AG04450 (cell line): ENCODE measurements around the gene IZUMO4. TPM values are rescaled to one million over a fixed set of nuclear protein-coding genes. Genes with fewer than 3 reads are reported as not detected.

Experiments
- CTCF ChIA-PET: fragments of 300-600, 350-600 bp; formaldehyde crosslinking; extraction: SDS; loops from one replicate; lab custom pipeline; 2022; ENCODE audit warnings: antibody characterized with exemption, inconsistent platforms; lab: Charles Lee
- POLR2A ChIA-PET: fragments of 350-600 bp; formaldehyde crosslinking; extraction: SDS; loops from one replicate; lab custom pipeline; 2021; ENCODE audit warnings: antibody characterized with exemption, inconsistent platforms; lab: Yijun Ruan, JAX
- DNase-seq: peaks from one replicate; pipeline ENCODE4 v3.0.0-alpha.2; 2011; ENCODE audit warnings: low read depth, low spot score
- H3K27ac ChIP-seq: one replicate; pipeline ENCODE4 v1.5.1; 2012; ENCODE audit warnings: low read depth, low read length, control low read depth
- H3K27me3 ChIP-seq: one replicate; pipeline ENCODE4 v1.6.0; 2012; ENCODE audit warnings: low read length; ENCODE audit not compliant: control insufficient read depth, insufficient read depth
- H3K4me3 ChIP-seq: 2 replicates; pipeline ENCODE4 v1.5.1; 2011; ENCODE audit warnings: mild to moderate bottlenecking, low read depth, low read length, control low read depth
- H3K9me3 ChIP-seq: 2 replicates; pipeline ENCODE4 v1.5.1; 2012; ENCODE audit warnings: low read length; ENCODE audit not compliant: control insufficient read depth, insufficient read depth
- polyA plus RNA-seq: library from polyadenylated mRNA; depleted of rRNA; stranded (reverse); fragments of >200 nt; gene quantifications from 2 replicates; pipeline ENCODE4 v1.2.3, GENCODE V29; 2011
- TF ChIP-seq, protein P1 (sequence below): IDR thresholded peaks from 2 replicates; pipeline ENCODE4 v1.5.1; 2011; ENCODE audit warnings: low read depth, low read length, control low read depth, inconsistent platforms

IZUMO4 gene
- polyA plus RNA-seq, 1 experiment: 0.56 TPM

DNA sequence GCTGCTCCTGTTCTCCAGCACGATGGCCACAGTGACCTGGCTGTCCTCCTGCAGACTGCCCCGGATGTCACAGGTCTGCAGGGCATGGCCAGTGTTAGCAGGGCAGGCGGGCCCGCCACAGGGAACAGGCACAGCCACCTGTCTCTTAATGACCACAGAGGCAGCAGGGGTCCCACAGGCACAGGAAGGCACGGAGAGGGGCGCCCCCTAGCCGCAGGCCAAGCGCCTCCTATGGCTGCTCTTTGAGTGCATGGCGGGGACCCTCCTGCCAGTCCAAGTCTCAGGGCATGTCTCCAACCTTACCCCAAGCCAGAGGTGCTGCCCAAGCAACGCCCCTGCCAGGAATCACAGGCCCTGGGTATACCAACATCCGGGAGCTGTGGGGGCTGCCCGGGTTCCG lies 14.1 kb downstream of the IZUMO4 start:
- H3K9me3 ChIP-seq: peaks cover 6% of the 10 kb centered on the region
- no peak overlapping the region for H3K4me3 ChIP-seq
- ChIA-PET CTCF (no interaction called here), POLR2A (no interaction called here)
- DNase-seq: no peak
- TF ChIP-seq, protein P1, sequence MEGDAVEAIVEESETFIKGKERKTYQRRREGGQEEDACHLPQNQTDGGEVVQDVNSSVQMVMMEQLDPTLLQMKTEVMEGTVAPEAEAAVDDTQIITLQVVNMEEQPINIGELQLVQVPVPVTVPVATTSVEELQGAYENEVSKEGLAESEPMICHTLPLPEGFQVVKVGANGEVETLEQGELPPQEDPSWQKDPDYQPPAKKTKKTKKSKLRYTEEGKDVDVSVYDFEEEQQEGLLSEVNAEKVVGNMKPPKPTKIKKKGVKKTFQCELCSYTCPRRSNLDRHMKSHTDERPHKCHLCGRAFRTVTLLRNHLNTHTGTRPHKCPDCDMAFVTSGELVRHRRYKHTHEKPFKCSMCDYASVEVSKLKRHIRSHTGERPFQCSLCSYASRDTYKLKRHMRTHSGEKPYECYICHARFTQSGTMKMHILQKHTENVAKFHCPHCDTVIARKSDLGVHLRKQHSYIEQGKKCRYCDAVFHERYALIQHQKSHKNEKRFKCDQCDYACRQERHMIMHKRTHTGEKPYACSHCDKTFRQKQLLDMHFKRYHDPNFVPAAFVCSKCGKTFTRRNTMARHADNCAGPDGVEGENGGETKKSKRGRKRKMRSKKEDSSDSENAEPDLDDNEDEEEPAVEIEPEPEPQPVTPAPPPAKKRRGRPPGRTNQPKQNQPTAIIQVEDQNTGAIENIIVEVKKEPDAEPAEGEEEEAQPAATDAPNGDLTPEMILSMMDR: no peak
- H3K27me3 ChIP-seq: no peaks in the 10 kb centered on the region
- no peak overlapping the region for H3K27ac ChIP-seq

DNA sequence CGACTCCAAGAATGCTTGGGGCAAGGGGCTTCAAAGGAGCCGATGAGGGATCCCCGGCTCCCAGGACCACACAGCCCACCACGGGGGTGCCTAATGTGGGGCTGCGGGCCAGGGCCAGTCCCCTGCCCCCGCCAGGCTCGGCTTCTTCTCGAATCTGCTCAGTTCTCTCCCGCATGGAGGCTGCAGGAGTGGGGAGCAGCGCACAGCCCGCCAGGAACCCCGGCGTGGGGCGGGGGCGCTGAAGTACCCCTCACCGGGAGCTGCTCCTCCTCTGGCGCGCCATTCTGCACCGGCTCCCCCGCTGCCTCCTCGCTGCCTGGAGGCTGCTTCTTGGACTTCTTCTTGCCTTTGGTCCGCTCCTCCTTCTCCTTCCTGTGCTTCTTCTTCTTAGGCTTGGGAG lies 14.7 kb downstream of the IZUMO4 start:
- CTCF ChIA-PET: no interaction called here

DNA sequence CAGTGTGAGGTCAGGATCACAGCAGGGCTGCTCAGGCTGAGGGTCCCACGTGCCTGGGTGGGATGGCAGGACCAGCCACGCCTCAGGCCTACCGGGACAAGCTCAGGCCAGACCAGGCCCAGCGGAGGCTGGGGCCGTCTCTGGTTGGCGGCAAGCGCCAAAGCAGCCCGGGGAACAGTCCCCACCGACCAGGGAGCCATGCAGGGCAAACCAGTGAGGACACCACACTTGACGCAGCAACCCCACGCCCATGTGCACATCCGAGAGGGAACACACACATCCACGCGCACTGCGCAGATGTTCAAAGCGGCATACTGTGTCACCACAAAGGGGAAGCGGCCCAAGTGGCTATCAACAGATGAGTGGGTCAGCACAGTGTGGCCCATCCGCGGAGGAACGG lies 15.2 kb downstream of the IZUMO4 start:
- H3K27ac ChIP-seq: no peak overlapping the region
- CTCF ChIA-PET: no interaction called here
- no peak overlapping the region for H3K4me3 ChIP-seq
- H3K9me3 ChIP-seq: peaks cover 3% of the 10 kb centered on the region; the same call in 1 of the 2 replicates
- TF ChIP-seq, protein P1: no peak
- DNase-seq: no peak
- POLR2A ChIA-PET: no interaction called here
- H3K27me3 ChIP-seq: no peaks in the 10 kb centered on the region

More for the DNA sequence above, 14.7 kb downstream of the IZUMO4 start:
- POLR2A ChIA-PET: no interaction called here
- H3K27ac ChIP-seq: no peak overlapping the region
- H3K4me3 ChIP-seq: no peak overlapping the region
- DNase-seq: no peak
- TF ChIP-seq, protein P1: no peak
- H3K27me3 ChIP-seq: no peaks in the 10 kb centered on the region
- peaks cover 3% of the 10 kb centered on the region; the same call in 1 of the 2 replicates for H3K9me3 ChIP-seq

DNA sequence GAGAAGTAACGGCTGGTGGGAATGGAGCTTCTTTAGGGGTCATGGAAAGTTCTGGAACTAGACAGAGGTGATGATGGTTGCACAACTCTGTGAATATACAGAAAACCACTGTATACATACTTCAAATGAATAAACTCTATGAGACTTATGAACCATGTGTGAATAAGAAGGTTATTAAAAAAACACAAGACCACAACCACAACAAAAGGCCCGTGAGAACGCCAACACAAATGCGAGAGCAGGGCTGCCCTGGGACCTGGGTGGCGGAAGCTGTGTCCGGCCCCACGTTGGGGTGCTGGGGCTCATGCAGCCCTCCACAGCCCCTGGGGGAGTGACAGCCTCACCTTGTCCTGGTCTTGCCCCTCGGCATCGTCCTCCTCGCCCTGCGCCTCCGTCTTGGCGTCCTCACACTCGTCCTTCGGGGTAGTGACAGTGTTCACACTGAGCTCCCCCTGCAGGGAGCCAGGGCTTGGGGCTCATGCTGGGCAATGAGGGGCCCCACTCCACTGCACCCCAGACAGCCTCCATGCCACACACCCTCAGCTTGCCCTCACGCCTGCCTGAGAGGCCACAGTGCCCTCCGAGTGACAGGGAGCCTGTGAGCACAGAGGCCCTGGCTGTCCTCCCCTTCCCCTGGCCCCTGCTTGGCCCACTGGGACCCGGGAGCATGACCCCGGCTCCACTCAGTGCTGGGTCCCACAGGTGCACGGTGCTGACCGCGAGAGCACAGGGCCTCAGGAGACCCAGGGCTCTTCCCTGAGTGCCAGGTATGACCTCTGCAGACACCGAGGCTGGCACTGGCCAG lies 16.0 kb downstream of the IZUMO4 start:
- DNase-seq: no peak
- Histone ChIP-seq H3K9me3 (peaks cover 3% of the 10 kb centered on the region; the same call in 1 of the 2 replicates), H3K27me3 (no peaks in the 10 kb centered on the region), H3K4me3 (no peak overlapping the region), H3K27ac (no peak overlapping the region)
- ChIA-PET CTCF (no interaction called here), POLR2A (interaction anchor here (1.3 kb wide), 1 partner anchor 11 kb away, joined by 4 read pairs; no protein-coding TSS in a partner anchor)
- TF ChIP-seq, protein P1: no peak

DNA sequence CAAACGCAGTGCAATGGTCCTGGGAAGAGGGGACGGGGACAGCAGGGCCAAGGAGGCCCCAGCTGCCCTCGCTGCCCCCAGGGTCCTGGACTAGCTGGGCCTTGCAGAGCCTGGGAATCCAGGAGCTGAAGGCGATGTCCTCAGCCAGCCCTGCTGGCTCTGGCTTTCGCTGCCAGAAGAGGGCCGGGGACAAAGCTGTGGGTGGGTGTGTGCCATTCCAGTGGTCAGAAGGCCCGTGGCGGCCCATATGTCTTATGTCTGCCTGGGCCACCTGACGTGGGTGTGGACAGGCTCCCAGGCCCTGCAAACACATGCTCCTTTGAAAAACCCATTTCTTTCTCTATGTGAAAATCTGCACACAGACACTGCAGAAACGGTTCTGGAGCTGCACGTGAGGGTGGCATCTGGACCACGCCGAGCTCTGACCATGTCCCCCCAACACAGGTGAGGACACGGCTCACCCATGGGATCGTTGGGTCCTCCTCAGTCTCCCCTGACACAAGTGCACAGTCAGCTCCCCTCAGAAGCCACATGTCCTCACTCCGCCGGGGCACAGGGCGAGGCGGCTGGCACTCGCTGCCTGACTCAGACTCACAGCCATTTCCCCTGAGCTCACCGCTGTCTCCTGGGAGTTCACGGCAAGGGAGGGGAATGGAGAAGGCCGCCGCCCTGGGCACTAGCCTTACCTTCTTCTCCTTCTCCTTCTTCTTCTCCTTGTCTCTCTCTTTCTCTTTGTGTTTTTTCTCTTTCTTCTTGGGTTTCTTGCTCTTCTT lies 16.9 kb downstream of the IZUMO4 start:
- Histone ChIP-seq H3K9me3 (no peaks in the 10 kb centered on the region; the same call in 1 of the 2 replicates), H3K27me3 (no peaks in the 10 kb centered on the region), H3K4me3 (no peak overlapping the region), H3K27ac (no peak overlapping the region)
- TF ChIP-seq, protein P1: no peak
- ChIA-PET POLR2A (interaction anchor here (1.3 kb wide), 1 partner anchor 10 kb away, joined by 4 read pairs; no protein-coding TSS in a partner anchor), CTCF (interaction anchor here (0.6 kb wide), 1 partner anchor 42 kb away, joined by 4 read pairs; no protein-coding TSS in a partner anchor)
- DNase-seq: no peak
